ENCODE results near the gene ZNF835.

The ZNF835 gene

DNA sequence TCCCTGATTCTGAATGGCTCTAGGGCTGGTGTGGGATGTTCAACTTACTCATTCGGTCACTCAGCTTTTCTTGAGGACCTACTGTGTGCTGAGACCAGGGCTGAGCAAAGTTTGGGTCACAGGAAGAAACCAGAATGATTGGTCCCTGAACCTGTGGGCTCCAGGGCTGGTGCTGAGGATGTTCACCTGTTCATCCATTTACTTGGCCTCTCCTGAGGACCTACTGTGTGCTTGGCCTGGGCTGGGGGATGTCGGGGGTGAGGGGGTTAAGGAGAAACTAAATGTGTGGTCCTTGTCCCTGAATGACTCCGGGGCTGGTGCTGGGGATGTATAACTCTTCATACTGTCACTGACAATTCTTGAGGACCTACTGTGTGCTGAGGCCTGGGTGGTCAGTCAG is 10.3 kb downstream of the ZNF835 start:
- H3K36me3 ChIP-seq (ENCODE audit: control insufficient read depth, insufficient read depth, low read length, severe bottlenecking) = no peaks in the 10 kb centered on the region
- no peak overlapping the region for H3K9ac ChIP-seq (ENCODE audit: low read length)
- no peaks in the 10 kb centered on the region for H3K27me3 ChIP-seq (replicated peaks; ENCODE audit: control insufficient read depth, insufficient read depth, low read length)

DNA sequence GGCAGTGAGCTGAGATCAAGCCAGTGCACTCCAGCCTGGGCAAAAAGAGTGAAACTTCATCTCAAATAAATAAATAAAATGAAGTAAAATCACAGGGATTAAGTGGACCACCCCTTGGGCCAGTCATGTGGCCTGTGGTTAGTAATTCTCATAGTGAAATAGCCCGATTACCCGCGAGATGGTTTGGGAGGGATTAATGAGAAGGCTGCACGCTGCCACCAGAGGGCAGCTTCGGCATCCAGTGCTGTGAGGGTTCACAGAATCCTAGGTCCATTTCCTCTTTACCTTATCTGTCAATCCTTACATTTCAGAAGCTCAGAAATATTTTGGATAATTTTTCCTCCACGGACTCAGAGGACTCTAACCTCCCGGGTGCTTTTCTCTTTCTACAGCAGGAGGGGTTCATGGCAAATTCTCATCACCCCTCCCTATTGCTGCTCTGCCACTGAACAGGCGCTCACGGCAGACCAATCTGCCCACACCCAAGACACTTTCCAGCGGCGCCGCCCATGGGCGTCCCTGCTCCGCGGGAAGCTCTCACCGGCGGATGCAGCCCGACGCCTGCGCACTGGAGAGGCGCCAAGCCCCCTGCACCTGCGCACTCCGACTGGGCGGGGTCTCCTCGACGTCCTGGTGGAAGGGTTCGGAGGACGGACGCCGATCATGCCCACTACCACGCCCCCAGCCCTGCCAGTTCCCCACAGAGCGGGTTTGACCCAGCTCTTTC is 11.0 kb downstream of the ZNF835 start:
- Histone ChIP-seq H3K4me3 (ENCODE audit: low read length) (no peak overlapping the region), H3K36me3 (ENCODE audit: control insufficient read depth, insufficient read depth, low read length, severe bottlenecking) (no peaks in the 10 kb centered on the region), H3K9ac (ENCODE audit: low read length) (no peak overlapping the region), H3K27me3 (replicated peaks; ENCODE audit: control insufficient read depth, insufficient read depth, low read length) (no peaks in the 10 kb centered on the region), H3K9me3 (ENCODE audit: control insufficient read depth, low read length) (no peaks in the 10 kb centered on the region), H3K4me1 (ENCODE audit: control insufficient read depth, insufficient read depth, low read length) (no peaks in the 10 kb centered on the region)
- no peak for DNase-seq (ENCODE audit: low read depth)

More for the DNA sequence above, 10.3 kb downstream of the ZNF835 start:
- no peaks in the 10 kb centered on the region for H3K4me1 ChIP-seq (ENCODE audit: control insufficient read depth, insufficient read depth, low read length)
- no peaks in the 10 kb centered on the region for H3K9me3 ChIP-seq (ENCODE audit: control insufficient read depth, low read length)
- H3K4me3 ChIP-seq (ENCODE audit: low read length) = no peak overlapping the region
- DNase-seq (ENCODE audit: low read depth) = no peak

DNA sequence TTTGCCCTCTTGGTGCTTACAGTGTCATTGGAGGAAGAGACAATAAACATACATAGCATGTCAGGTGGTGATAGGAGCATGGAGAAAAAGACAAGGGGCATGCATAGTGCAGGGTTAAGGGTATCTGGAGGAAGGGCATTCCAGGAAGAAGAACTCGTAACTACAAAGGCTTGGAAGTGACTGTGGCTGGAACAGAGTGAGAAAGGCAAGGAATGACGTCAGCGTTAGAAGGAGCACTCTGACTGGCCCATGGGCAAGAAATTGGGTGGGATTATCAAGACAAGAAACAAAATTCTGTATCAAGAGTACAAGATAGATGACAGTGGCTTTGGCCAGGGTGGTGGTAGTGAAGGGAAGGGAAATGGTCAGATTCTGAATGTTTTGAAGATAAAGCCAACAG is 17.4 kb downstream of the ZNF835 start:
- H3K4me1 ChIP-seq (ENCODE audit: control insufficient read depth, insufficient read depth, low read length) = no peaks in the 10 kb centered on the region
- no peaks in the 10 kb centered on the region for H3K36me3 ChIP-seq (ENCODE audit: control insufficient read depth, insufficient read depth, low read length, severe bottlenecking)
- no peak overlapping the region for H3K4me3 ChIP-seq (ENCODE audit: low read length)
- H3K27me3 ChIP-seq (replicated peaks; ENCODE audit: control insufficient read depth, insufficient read depth, low read length) = no peaks in the 10 kb centered on the region
- no peak overlapping the region for H3K9ac ChIP-seq (ENCODE audit: low read length)
- DNase-seq (ENCODE audit: low read depth) = no peak
- H3K9me3 ChIP-seq (ENCODE audit: control insufficient read depth, low read length) = peaks cover 5% of the 10 kb centered on the region

DNA sequence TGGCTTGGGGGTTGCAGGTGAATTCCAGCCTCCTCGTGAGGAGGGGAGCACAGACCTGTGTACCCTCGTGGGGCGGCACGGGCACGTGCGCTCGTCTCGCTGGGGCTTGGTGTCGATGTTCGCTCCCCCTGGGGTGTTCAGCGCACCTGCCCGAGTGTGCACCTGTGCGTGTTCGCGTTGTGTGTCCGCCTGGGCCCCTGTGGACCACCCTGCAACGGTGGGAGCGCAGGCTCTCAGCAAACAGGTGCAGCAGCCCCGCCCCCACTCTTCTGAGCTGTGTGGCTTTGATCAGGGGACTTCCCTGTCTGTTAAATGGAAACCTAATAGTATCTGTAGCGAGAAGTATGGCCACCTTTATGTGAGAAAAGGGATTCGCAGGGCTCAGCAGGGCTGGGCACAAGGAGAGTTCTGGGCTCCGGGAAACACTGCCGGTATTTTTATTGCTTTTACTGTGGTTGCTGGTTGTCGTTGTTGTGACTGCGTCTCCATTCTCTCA is 28.0 kb downstream of the ZNF835 start:
- no peaks in the 10 kb centered on the region for H3K4me1 ChIP-seq (ENCODE audit: control insufficient read depth, insufficient read depth, low read length)
- no peaks in the 10 kb centered on the region for H3K27me3 ChIP-seq (replicated peaks; ENCODE audit: control insufficient read depth, insufficient read depth, low read length)
- no peaks in the 10 kb centered on the region for H3K36me3 ChIP-seq (ENCODE audit: control insufficient read depth, insufficient read depth, low read length, severe bottlenecking)
- H3K9me3 ChIP-seq (ENCODE audit: control insufficient read depth, low read length) = peaks cover 3% of the 10 kb centered on the region
- no peak overlapping the region for H3K4me3 ChIP-seq (ENCODE audit: low read length)
- H3K9ac ChIP-seq (ENCODE audit: low read length) = no peak overlapping the region
- no peak for DNase-seq (ENCODE audit: low read depth)

DNA sequence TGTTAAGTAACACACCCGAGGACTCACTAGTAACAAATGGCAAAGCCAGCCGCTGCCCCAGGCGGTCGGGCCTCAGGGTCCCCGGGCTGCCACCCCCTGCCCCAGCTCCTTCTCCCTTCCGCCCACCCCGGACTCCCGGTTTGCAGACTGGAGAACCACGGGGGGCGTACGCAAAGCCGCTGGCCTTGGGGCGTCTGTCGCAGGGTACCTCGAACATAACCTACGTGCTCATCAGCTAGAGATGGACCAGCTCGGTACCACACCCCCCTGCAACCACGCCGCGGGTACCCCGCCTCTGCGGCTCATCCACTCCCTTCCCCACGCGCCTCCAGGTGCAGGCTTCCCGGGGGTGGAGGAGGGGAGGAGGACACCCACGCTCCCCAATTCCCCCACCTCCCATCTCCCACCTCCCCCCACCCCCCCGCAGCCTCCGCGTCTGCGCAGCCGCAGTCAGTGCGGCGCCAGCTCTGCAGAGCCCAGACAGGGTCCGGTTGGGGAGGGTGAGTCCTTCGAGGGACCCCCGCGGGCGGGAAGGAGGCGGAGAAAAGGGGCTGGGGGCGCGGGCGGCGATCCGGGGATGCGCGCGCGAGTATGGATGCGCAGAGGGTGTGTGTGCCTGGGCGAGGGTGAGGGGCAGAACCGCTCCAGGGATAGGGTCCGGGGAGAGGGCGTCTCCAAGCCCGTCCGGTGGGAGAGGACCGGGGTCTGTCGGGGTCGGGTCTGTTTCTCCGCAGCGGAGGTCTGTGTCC is 28.7 kb downstream of the ZNF835 start, which contains the start of gene SMIM17:
Gene SMIM17, plus strand, starts transcription at position 449 of the 749 bp plus-strand sequence. CDS start 2,509 bp downstream, outside the sequence.
- no peak for DNase-seq (ENCODE audit: low read depth)
- Histone ChIP-seq H3K36me3 (ENCODE audit: control insufficient read depth, insufficient read depth, low read length, severe bottlenecking) (no peaks in the 10 kb centered on the region), H3K4me1 (ENCODE audit: control insufficient read depth, insufficient read depth, low read length) (no peaks in the 10 kb centered on the region), H3K27me3 (replicated peaks; ENCODE audit: control insufficient read depth, insufficient read depth, low read length) (no peaks in the 10 kb centered on the region), H3K9me3 (ENCODE audit: control insufficient read depth, low read length) (peaks cover 3% of the 10 kb centered on the region), H3K9ac (ENCODE audit: low read length) (no peak within 1 kb of the TSS), H3K4me3 (ENCODE audit: low read length) (no peak within 1 kb of the TSS)

DNA sequence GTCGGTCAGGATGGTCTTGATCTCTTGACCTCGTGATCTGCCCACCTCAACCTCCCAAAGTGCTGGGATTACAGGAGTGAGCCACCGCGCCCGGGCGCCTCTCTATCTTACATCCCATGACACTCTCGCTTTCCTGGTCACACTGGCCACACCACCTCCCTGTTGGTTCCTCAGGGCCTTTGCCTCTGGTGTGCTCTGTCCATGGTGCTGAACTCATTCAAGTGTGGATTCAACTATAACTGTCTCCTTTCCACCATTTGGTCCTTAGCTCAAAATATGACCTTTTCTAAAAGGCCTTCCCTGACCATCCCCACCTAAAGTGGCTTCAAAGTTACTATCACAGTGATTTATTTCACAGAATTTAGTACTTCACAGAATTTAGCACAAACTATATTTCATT is 32.3 kb downstream of the ZNF835 start:
- DNase-seq (ENCODE audit: low read depth) = peak; percentile 21
- Histone ChIP-seq H3K9me3 (ENCODE audit: control insufficient read depth, low read length) (peaks cover 4% of the 10 kb centered on the region), H3K27me3 (replicated peaks; ENCODE audit: control insufficient read depth, insufficient read depth, low read length) (no peaks in the 10 kb centered on the region), H3K9ac (ENCODE audit: low read length) (no peak overlapping the region), H3K36me3 (ENCODE audit: control insufficient read depth, insufficient read depth, low read length, severe bottlenecking) (no peaks in the 10 kb centered on the region), H3K4me1 (ENCODE audit: control insufficient read depth, insufficient read depth, low read length) (no peaks in the 10 kb centered on the region), H3K4me3 (ENCODE audit: low read length) (no peak overlapping the region)

DNA sequence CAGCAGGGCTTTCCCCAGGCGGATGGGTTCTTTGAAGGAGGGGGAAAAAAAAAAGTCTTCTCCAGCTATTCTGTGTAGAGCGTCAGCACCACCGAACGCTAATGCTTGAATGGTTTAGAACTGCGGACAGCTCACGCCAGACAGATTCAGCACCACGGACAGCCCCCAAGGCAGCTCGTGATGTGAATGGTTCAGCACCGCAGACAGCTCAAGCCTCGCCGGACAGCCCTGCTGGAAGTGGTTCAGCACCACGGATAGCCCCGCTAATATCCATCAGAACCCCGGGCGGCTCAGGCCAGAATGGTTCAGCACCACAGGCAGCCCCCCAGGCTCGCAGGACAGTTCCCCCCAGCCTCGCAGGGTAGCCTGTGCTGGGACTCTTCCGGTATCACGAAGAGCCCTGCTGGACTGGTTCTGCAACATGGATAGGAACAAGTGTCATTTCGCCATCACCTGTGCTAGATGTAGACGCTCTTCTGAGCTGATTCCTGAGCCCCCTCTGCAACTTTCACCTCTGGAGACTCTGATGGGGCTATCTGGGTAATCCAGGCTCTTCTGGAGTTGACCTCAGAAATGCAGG is 33.5 kb downstream of the ZNF835 start:
- peak; percentile 84 for DNase-seq (ENCODE audit: low read depth)
- Histone ChIP-seq H3K9me3 (ENCODE audit: control insufficient read depth, low read length) (peaks cover 11% of the 10 kb centered on the region), H3K4me3 (ENCODE audit: low read length) (no peak overlapping the region), H3K27me3 (replicated peaks; ENCODE audit: control insufficient read depth, insufficient read depth, low read length) (no peaks in the 10 kb centered on the region), H3K4me1 (ENCODE audit: control insufficient read depth, insufficient read depth, low read length) (no peaks in the 10 kb centered on the region), H3K36me3 (ENCODE audit: control insufficient read depth, insufficient read depth, low read length, severe bottlenecking) (no peaks in the 10 kb centered on the region), H3K9ac (ENCODE audit: low read length) (no peak overlapping the region)

DNA sequence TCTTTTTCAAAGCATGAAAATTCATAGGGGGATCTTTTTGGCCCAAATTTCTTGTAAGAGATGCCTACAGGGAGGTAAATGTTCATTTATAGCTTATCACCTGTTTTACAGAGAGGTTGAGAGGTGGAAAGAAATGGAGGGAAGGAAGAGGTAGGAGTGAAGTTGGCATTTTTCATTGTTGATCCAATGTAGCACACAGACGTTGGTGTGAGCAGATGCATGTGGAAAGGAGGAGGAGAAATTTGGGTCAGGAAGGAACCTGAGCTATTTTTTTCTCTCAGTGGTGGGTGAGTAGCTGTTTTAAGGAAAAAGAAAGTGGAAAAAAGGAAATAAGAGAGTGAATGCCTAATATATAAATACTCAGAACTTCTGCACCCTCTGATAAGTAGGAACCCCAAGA is 38.5 kb downstream of the ZNF835 start:
- Histone ChIP-seq H3K4me3 (ENCODE audit: low read length) (no peak overlapping the region), H3K9me3 (ENCODE audit: control insufficient read depth, low read length) (peaks cover 9% of the 10 kb centered on the region), H3K27me3 (replicated peaks; ENCODE audit: control insufficient read depth, insufficient read depth, low read length) (no peaks in the 10 kb centered on the region), H3K4me1 (ENCODE audit: control insufficient read depth, insufficient read depth, low read length) (no peaks in the 10 kb centered on the region), H3K36me3 (ENCODE audit: control insufficient read depth, insufficient read depth, low read length, severe bottlenecking) (no peaks in the 10 kb centered on the region), H3K9ac (ENCODE audit: low read length) (no peak overlapping the region)
- DNase-seq (ENCODE audit: low read depth) = no peak

DNA sequence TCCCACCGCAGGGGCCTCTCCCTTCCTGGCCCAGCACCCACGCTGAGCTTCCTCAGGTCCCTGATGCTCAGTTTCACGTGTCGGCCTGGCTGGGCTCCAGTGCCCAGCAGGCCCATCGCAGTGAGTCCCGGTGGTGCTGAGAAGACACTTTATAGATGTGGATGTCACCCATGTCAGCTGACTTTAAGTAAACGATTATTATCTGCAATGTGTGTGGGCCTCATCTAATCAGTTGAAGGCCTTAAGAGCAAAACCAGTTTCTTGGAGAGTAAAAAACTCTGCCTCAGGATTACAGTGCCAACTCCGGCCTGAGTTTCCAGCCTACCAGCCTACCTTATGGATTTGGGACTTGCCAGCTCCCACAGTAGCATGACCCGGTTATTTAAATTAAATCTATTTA is 45.8 kb downstream of the ZNF835 start:
- H3K36me3 ChIP-seq (ENCODE audit: control insufficient read depth, insufficient read depth, low read length, severe bottlenecking) = peaks cover 33% of the 10 kb centered on the region

DNA sequence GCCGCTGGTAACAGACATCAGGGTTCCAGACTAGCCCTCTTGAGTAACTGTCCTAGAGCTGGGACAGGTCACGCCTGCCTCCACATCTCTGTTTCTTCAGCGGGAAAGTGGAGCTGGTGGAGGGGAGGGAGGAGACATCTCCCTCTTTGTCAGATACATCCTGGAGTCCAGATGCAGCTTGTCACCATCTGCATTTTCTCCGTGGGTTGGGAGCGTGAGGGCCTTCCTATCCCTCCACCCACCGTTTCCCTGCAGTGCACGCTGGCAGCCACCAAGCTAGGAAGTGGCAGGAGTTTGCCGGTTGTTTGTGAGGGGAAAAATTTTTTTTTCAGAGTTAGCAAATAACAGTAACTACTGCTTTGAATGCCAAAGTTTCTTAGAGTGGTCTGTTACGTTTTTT is 48.6 kb downstream of the ZNF835 start:
- no peak overlapping the region for H3K4me3 ChIP-seq (ENCODE audit: low read length)
- DNase-seq (ENCODE audit: low read depth) = no peak
- peaks cover 37% of the 10 kb centered on the region for H3K36me3 ChIP-seq (ENCODE audit: control insufficient read depth, insufficient read depth, low read length, severe bottlenecking)

More for the DNA sequence above, 45.8 kb downstream of the ZNF835 start:
- no peak overlapping the region for H3K4me3 ChIP-seq (ENCODE audit: low read length)
- no peaks in the 10 kb centered on the region for H3K9me3 ChIP-seq (ENCODE audit: control insufficient read depth, low read length)
- H3K27me3 ChIP-seq (replicated peaks; ENCODE audit: control insufficient read depth, insufficient read depth, low read length) = no peaks in the 10 kb centered on the region
- H3K4me1 ChIP-seq (ENCODE audit: control insufficient read depth, insufficient read depth, low read length) = no peaks in the 10 kb centered on the region
- H3K9ac ChIP-seq (ENCODE audit: low read length) = no peak overlapping the region
- DNase-seq (ENCODE audit: low read depth) = no peak

DNA sequence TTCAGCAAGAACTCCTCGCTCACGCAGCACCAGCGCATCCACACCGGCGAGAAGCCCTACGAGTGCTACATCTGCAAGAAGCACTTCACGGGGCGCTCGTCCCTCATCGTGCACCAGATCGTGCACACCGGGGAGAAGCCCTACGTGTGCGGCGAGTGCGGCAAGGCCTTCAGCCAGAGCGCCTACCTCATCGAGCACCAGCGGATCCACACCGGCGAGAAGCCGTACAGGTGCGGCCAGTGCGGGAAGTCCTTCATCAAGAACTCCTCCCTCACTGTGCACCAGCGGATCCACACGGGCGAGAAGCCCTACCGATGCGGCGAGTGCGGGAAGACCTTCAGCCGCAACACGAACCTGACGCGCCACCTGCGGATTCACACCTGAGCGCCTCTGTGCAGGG is 49.2 kb downstream of the ZNF835 start:
- H3K36me3 ChIP-seq (ENCODE audit: control insufficient read depth, insufficient read depth, low read length, severe bottlenecking) = peaks cover 43% of the 10 kb centered on the region
- H3K4me3 ChIP-seq (ENCODE audit: low read length) = no peak overlapping the region
- no peak for DNase-seq (ENCODE audit: low read depth)
- no peaks in the 10 kb centered on the region for H3K9me3 ChIP-seq (ENCODE audit: control insufficient read depth, low read length)
- H3K4me1 ChIP-seq (ENCODE audit: control insufficient read depth, insufficient read depth, low read length) = no peaks in the 10 kb centered on the region
- no peak overlapping the region for H3K9ac ChIP-seq (ENCODE audit: low read length)
- H3K27me3 ChIP-seq (replicated peaks; ENCODE audit: control insufficient read depth, insufficient read depth, low read length) = no peaks in the 10 kb centered on the region

More for the DNA sequence above, 48.6 kb downstream of the ZNF835 start:
- no peaks in the 10 kb centered on the region for H3K4me1 ChIP-seq (ENCODE audit: control insufficient read depth, insufficient read depth, low read length)
- H3K27me3 ChIP-seq (replicated peaks; ENCODE audit: control insufficient read depth, insufficient read depth, low read length) = no peaks in the 10 kb centered on the region
- H3K9ac ChIP-seq (ENCODE audit: low read length) = no peak overlapping the region
- no peaks in the 10 kb centered on the region for H3K9me3 ChIP-seq (ENCODE audit: control insufficient read depth, low read length)

All from adipocyte (in vitro differentiated cells).